Hepatocyte (in vitro differentiated cells): ENCODE data around the gene SNHG17. TPM values are rescaled to one million over a fixed set of nuclear protein-coding genes. Genes with fewer than 3 reads are reported as not detected.

ENCODE experiments used
- DNase-seq: peaks from one replicate; pipeline ENCODE4 v3.0.0-alpha.2; 2016; ENCODE audit warnings: low spot score
- H2AFZ ChIP-seq: fragments of 200-600 bp; sonication (generic); 2 replicates; pipeline ENCODE4 v1.6.0; 2016; ENCODE audit warnings: antibody characterized with exemption, mild to moderate bottlenecking
- H3K27ac ChIP-seq: fragments of 200-600 bp; sonication (generic); 2 replicates; pipeline ENCODE4 v1.5.1; 2016; ENCODE audit warnings: mild to moderate bottlenecking
- H3K27me3 ChIP-seq: fragments of 200-600 bp; sonication (generic); 2 replicates; pipeline ENCODE4 v1.6.1; 2016
- H3K36me3 ChIP-seq: fragments of 200-600 bp; sonication (generic); replicated peaks from 2 replicates; pipeline ENCODE4 v1.5.1; 2016; ENCODE audit warnings: low read depth; ENCODE audit not compliant: insufficient read depth
- H3K4me1 ChIP-seq: fragments of 200-600 bp; sonication (generic); 2 replicates; pipeline ENCODE4 v1.5.1; 2016; ENCODE audit warnings: mild to moderate bottlenecking, moderate library complexity; ENCODE audit not compliant: insufficient read depth
- H3K4me2 ChIP-seq: fragments of 200-600 bp; sonication (generic); 2 replicates; pipeline ENCODE4 v1.6.0; 2016
- H3K4me3 ChIP-seq: fragments of 200-600 bp; sonication (generic); 2 replicates; pipeline ENCODE4 v1.5.1; 2016; ENCODE audit warnings: mild to moderate bottlenecking
- H3K79me2 ChIP-seq: fragments of 200-600 bp; sonication (generic); 2 replicates; pipeline ENCODE4 v1.6.0; 2017; ENCODE audit warnings: mild to moderate bottlenecking
- H3K9me2 ChIP-seq: fragments of 200-600 bp; sonication (generic); replicated peaks from 2 replicates; pipeline ENCODE4 v1.6.0; 2017; ENCODE audit warnings: mild to moderate bottlenecking; ENCODE audit not compliant: insufficient read depth
- H3K9me3 ChIP-seq: fragments of 200-600 bp; sonication (generic); 2 replicates; pipeline ENCODE4 v1.5.1; 2016; ENCODE audit warnings: low read depth, mild to moderate bottlenecking
- H4K20me1 ChIP-seq: fragments of 200-600 bp; sonication (generic); 2 replicates; pipeline ENCODE4 v1.6.0; 2016; ENCODE audit warnings: mild to moderate bottlenecking; ENCODE audit not compliant: insufficient read depth, poor library complexity, severe bottlenecking
- CTCF ChIP-seq: fragments of 200-600 bp; sonication (generic); IDR thresholded peaks from 2 replicates; pipeline ENCODE4 v1.5.1; 2016; ENCODE audit warnings: antibody characterized with exemption, mild to moderate bottlenecking; ENCODE audit not compliant: poor library complexity
- EZH2 ChIP-seq: fragments of 200-600 bp; sonication (generic); IDR thresholded peaks from 2 replicates; pipeline ENCODE4 v1.6.1; 2016; ENCODE audit warnings: antibody characterized with exemption, mild to moderate bottlenecking, borderline replicate concordance
- EZH2phosphoT487 ChIP-seq: fragments of 200-600 bp; sonication (generic); IDR thresholded peaks from one replicate; pipeline ENCODE4 v1.6.1; 2018; ENCODE audit warnings: antibody characterized with exemption, mild to moderate bottlenecking, low read depth, moderate library complexity; ENCODE audit not compliant: unreplicated experiment, severe bottlenecking
- WGBS: methylation state at CpG from one replicate; pipeline ENCODE4 v1.1.6; 2016; ENCODE audit warnings: low lambda C conversion rate; ENCODE audit errors: missing lambda C conversion rate; 5-methylcytosine and 5-hydroxymethylcytosine counted together
- polyA plus RNA-seq: library from polyadenylated mRNA; unstranded; fragments of >200 nt; fragmentation: Nextera tagmentation; extraction: Ambion mirVana; gene quantifications from 2 replicates; pipeline ENCODE4 v1.2.1, GENCODE V29; 2016
- small RNA-seq: library from RNA; depleted of rRNA; stranded (forward); fragments of <200 nt; gene quantifications from one replicate; pipeline ENCODE3, GENCODE V24; 2014
- total RNA-seq: library from RNA; depleted of rRNA; stranded (reverse); fragments of >200 nt; gene quantifications from 2 replicates; pipeline ENCODE4 v1.2.3, GENCODE V29; 2014

SNHG17 gene
- total and polyA plus RNA-seq, 2 experiments from 2014 or later, result 8.5 to 24.3 TPM

DNA sequence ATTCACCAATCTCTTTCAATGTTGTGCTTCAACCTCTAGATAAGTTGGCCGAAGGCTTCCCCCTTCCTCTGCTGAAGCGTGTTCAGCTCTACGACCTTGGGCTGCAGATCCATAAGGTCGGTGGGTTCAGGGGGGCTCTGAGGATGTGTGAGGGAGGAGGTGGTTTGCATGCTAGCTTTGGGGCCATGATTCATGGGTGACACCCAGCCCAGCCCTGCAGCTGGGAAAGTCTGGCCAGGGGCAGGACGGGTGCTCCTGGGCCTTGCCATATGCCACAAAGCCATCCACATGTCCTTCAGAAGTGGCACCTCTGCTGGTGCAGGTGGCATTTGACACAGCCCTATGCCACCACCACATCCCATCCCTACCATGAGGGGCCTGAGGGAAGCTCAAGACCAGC lies 61.2 kb downstream of the SNHG17 start:
- H3K79me2 ChIP-seq, result no peaks in the 10 kb centered on the region
- H3K4me3 ChIP-seq, result no peak overlapping the region
- no peak for TF ChIP-seq EZH2phosphoT487
- TF ChIP-seq CTCF, result no peak
- TF ChIP-seq EZH2, result no peak
- DNase-seq, result no peak
- peaks cover 7% of the 10 kb centered on the region for H3K4me1 ChIP-seq
- H4K20me1 ChIP-seq, result no peaks in the 10 kb centered on the region
- H3K27me3 ChIP-seq, result no peaks in the 10 kb centered on the region
- H3K27ac ChIP-seq, result no peak overlapping the region
- no peak overlapping the region for H2AFZ ChIP-seq
- H3K36me3 ChIP-seq, result no peaks in the 10 kb centered on the region
- H3K4me2 ChIP-seq, result no peak overlapping the region
- H3K9me3 ChIP-seq, result no peaks in the 10 kb centered on the region
- 85% methylated on average over 5 of the region's 5 CpGs for WGBS
- H3K9me2 ChIP-seq, result no peaks in the 10 kb centered on the region

DNA sequence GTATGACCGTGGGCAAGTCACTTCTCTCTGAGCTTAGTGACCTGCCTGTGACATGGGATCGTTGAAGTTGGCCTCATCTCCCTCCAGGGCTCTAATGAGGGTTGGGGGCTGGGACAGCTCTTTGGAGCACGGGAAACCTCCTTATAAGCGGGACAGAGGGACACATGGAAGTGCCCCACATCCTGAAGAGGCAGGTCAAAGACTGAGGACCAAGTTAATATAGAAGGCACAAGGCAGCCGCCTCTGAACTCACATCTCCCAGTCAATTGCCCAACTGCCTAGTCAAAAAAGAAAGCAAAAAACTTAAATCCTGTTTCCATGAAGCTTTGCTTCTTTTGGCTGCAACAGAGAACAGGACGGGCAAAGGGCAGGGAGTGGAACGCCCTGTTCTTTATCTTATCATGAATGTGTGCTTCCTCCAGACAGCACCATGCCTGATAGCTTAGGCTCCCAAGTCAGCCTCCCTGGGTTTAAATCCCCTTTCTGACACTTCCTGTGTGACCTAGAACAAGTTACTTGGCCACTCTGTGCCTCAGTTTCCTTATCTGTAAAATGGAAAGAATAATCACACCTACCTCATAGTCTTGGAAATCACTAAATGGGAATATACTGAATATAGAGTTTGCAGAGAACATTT lies 61.8 kb downstream of the SNHG17 start:
- Histone ChIP-seq H3K79me2 (no peaks in the 10 kb centered on the region), H3K27me3 (no peaks in the 10 kb centered on the region), H3K4me2 (peak overlapping the region; percentile 44), H3K9me2 (no peaks in the 10 kb centered on the region), H3K4me1 (peaks cover 7% of the 10 kb centered on the region), H3K27ac (peak overlapping the region; percentile 41), H3K4me3 (no peak overlapping the region), H2AFZ (no peak overlapping the region), H3K36me3 (no peaks in the 10 kb centered on the region), H3K9me3 (no peaks in the 10 kb centered on the region), H4K20me1 (no peaks in the 10 kb centered on the region)
- TF ChIP-seq EZH2phosphoT487, result no peak
- TF ChIP-seq CTCF, result no peak
- TF ChIP-seq EZH2, result no peak
- DNase-seq, result peak; percentile 35
- WGBS, result 41% methylated on average over 7 of the region's 7 CpGs

GRCh38 chr20:38372806-38373205 lies 62.3 kb downstream of the SNHG17 start:
- Histone ChIP-seq H3K27ac (peak overlapping the region; percentile 41), H3K9me2 (no peaks in the 10 kb centered on the region), H3K4me1 (peaks cover 7% of the 10 kb centered on the region), H3K4me3 (no peak overlapping the region), H4K20me1 (no peaks in the 10 kb centered on the region), H3K36me3 (no peaks in the 10 kb centered on the region), H3K79me2 (no peaks in the 10 kb centered on the region), H3K27me3 (no peaks in the 10 kb centered on the region), H2AFZ (no peak overlapping the region), H3K9me3 (no peaks in the 10 kb centered on the region), H3K4me2 (peak overlapping the region; percentile 44)
- TF ChIP-seq CTCF (no peak), EZH2 (no peak), EZH2phosphoT487 (no peak)
- 86% methylated on average over 5 of the region's 5 CpGs for WGBS
- DNase-seq, result no peak

Small RNA genes lying within 50 kb of the gene (small RNA-seq; reads per million reads assigned to genes)
- gene RF00056 (not detected), gene SNORA60 (31.6 reads per million, percentile 96 among the genes with 10 or more reads in this experiment), gene SNORA71A (15.2 reads per million, percentile 95 among the genes with 10 or more reads in this experiment), gene SNORA71B (21.3 reads per million, percentile 96 among the genes with 10 or more reads in this experiment), gene SNORA71C (16.5 reads per million, percentile 96 among the genes with 10 or more reads in this experiment), gene SNORA71D (589 reads per million, percentile 99 among the genes with 10 or more reads in this experiment), gene SNORA71E (not detected)

Other genes starting within 250 kb of the SNHG17 start
- gene KIAA1755, start 174.6 kb downstream of the SNHG17 start, total RNA-seq, result 2.0 and 3.4 TPM in 2 replicates
- gene KIAA1755, start 174.6 kb downstream of the SNHG17 start, polyA plus RNA-seq, result 1.3 and 1.6 TPM in 2 replicates
- gene BPI, start 131.2 kb downstream of the SNHG17 start, total RNA-seq, result 0.63 TPM in 1 of 2 replicates, not detected in the other
- gene BPI, start 131.2 kb downstream of the SNHG17 start, polyA plus RNA-seq, result 0.66 TPM in 1 of 2 replicates, not detected in the other
- 48.4 and 71.5 TPM in 2 replicates for gene LBP, start 88.8 kb downstream of the SNHG17 start, total RNA-seq
- gene LBP, start 88.8 kb downstream of the SNHG17 start, polyA plus RNA-seq, result 43.0 and 57.2 TPM in 2 replicates
- gene RALGAPB, start 37.5 kb upstream of the SNHG17 start, total RNA-seq, result 25.2 and 31.8 TPM in 2 replicates
- gene RALGAPB, start 37.5 kb upstream of the SNHG17 start, polyA plus RNA-seq, result 7.5 and 7.7 TPM in 2 replicates
- not detected in 2 replicates for gene ADIG, start 145.9 kb upstream of the SNHG17 start, total RNA-seq
- not detected in 2 replicates for gene ADIG, start 145.9 kb upstream of the SNHG17 start, polyA plus RNA-seq
- 0.28 and 1.2 TPM in 2 replicates for gene ARHGAP40, start 166.5 kb upstream of the SNHG17 start, total RNA-seq
- 1.1 and 2.4 TPM in 2 replicates for gene ARHGAP40, start 166.5 kb upstream of the SNHG17 start, polyA plus RNA-seq